Measurements from ENCODE around the gene ACBD4. TPM values are rescaled to one million over a fixed set of nuclear protein-coding genes. Genes with fewer than 3 reads are reported as not detected.
A peak's percentile ranks its signal among the peaks of the same experiment; 100 is the strongest.

Gene ACBD4
- total and polyA plus RNA-seq, 11 donors: 3.3 to 9.8 (median 6.3) TPM

DNA sequence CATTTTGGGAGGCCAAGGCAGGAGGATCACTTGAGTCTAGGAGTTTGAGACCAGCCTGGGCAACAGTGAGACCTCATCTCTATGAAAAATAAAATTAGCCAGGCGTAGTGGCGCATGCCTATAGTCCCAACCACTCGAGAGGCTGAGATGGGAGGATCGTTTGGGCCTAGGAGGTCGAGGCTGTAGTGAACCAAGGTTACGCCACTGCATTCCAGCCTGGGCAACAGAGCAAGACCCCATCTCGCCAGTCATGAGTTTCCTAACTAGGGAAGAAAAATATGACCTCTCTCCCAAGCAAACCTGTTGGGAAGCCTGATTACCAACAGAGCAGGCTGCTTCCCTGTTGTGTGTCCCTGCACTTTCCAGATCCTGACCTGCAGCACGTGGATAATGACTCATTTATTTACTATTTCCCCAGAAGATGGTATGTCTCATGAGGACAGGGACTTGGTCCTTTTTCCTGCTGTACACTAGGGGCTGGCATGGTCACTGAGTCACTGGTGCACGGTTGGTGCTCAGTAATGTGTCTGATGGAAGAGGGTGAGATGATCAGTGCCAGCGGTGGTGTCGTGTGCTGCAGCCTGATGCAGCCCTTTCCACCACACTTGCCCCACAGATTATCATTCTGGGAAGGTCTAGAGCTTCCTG, 43.6 kb upstream of the ACBD4 start:
- intact Hi-C loops (cut with DNase I): loop anchor here in 6 of 10 donors (2.0 to 10.0 kb wide), 7 partner anchors 37 to 317 kb away; partner anchors contain the start of gene GFAP (in 1 of the 6)
- Histone ChIP-seq H3K4me3 (no peak overlapping the region), H3K36me3 (peaks cover 0 to 95% (median 87%) of the 10 kb centered on the region in 9 donors), H3K4me1 (peaks cover 13 to 52% (median 30%) of the 10 kb centered on the region in 12 donors), H3K27ac (peak overlapping the region; percentile 70 to 97 (median 88)), H3K9me3 (no peaks in the 10 kb centered on the region), H3K27me3 (no peaks in the 10 kb centered on the region)
- no peak for DNase-seq
- no peak for TF ChIP-seq POLR2A (IDR thresholded peaks at IDR 0.05)
- no peak for TF ChIP-seq CTCF (IDR thresholded peaks at IDR 0.05)
- ATAC-seq: no peak
- WGBS, 4 donors: 87 to 94% (median 91%) methylated on average over 10 to 11 of the region's 11 CpGs

- ATAC-seq: peak; percentile 94 to 97 (median 96)
- Histone ChIP-seq H3K4me3 (no peak overlapping the region), H3K4me1 (peaks cover 12 to 41% (median 26%) of the 10 kb centered on the region in 12 donors), H3K27me3 (no peaks in the 10 kb centered on the region), H3K9me3 (no peaks in the 10 kb centered on the region), H3K27ac (peak overlapping the region; percentile 70 to 97 (median 88)), H3K36me3 (peaks cover 0 to 95% (median 87%) of the 10 kb centered on the region in 9 donors)
- 37 to 47% (median 41%) methylated on average over 4 to 6 of the region's 6 CpGs for WGBS, 4 donors
- intact Hi-C loops (cut with DNase I): loop anchor here in 6 of 10 donors (2.0 to 10.0 kb wide), 7 partner anchors 36 to 318 kb away; partner anchors contain the start of gene GFAP (in 1 of the 6)
- DNase-seq: peak; percentile 79 to 91 (median 82)
- TF ChIP-seq POLR2A (IDR thresholded peaks at IDR 0.05) (no peak), CTCF (IDR thresholded peaks at IDR 0.05) (no peak)
Observed at GRCh38 chr17:45092911-45093430, 42.5 kb upstream of the ACBD4 start.

DNA sequence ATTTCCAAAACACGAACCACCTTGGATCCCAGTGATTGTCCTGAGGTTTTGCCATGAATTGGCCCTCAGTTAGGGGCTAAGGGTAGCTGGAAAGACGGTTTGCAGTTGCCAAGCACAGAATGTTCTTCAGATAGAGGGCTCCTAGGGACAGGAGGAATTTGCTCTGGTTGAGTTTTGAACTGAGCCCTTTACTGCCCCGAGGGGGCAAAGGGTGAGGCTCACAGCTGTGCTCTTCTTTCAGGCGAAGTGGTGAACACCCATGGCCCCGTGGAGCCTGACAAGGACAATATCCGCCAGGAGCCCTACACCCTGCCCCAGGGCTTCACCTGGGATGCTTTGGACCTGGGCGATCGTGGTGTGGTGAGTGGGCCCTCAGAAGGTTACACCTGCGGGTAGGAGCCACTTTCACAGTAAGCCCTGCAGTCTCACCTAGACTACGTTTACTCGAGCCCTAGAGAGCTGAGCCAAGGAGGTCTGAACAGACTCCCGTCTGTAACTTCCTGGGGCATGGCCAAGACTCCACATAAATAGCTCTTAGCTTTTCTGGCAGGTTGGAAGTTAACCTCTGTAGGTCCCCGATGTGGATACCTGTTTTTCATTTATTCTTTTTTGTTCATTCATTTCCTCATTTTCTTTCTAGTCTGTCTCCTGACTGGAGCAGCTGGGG, 41.9 kb upstream of the ACBD4 start:
- intact Hi-C loops (cut with DNase I): loop anchor here in 6 of 10 donors (2.0 to 10.0 kb wide), 7 partner anchors 35 to 319 kb away; partner anchors contain the start of gene GFAP (in 1 of the 6)
- Histone ChIP-seq H3K9me3 (no peaks in the 10 kb centered on the region), H3K4me3 (no peak overlapping the region), H3K4me1 (peaks cover 10 to 40% (median 25%) of the 10 kb centered on the region in 12 donors), H3K27me3 (no peaks in the 10 kb centered on the region), H3K36me3 (peaks cover 0 to 95% (median 87%) of the 10 kb centered on the region in 9 donors), H3K27ac (peak overlapping the region; percentile 70 to 97 (median 88))
- TF ChIP-seq POLR2A (IDR thresholded peaks at IDR 0.05) (no peak), CTCF (IDR thresholded peaks at IDR 0.05) (no peak)
- DNase-seq (peak in 2 of 5 donors; percentile 46 to 61), ATAC-seq (peak; percentile 27 to 64 (median 56))
- 46 to 57% (median 50%) methylated on average over 7 to 13 of the region's 13 CpGs for WGBS, 4 donors
